ENCODE data around the gene H1-8.

- TF ChIP-seq SP3 (tag by site-specific recombination; IDR thresholded peaks at IDR 0.05): no peak
- no peak for TF ChIP-seq CTCF (tag by site-specific recombination; IDR thresholded peaks at IDR 0.05)
- TF ChIP-seq ZNF776 (tag by site-specific recombination; IDR thresholded peaks at IDR 0.05; ENCODE audit: borderline replicate concordance): no peak
- no peak for TF ChIP-seq ZXDB (tag by site-specific recombination; IDR thresholded peaks at IDR 0.05)
- TF ChIP-seq REST (tag by site-specific recombination; IDR thresholded peaks at IDR 0.05): no peak
- no peak for TF ChIP-seq ZNF302 (tag by site-specific recombination; IDR thresholded peaks at IDR 0.05; ENCODE audit: low read depth)
- no peak for TF ChIP-seq SALL2 (tag by site-specific recombination; IDR thresholded peaks at IDR 0.05; ENCODE audit: borderline replicate concordance)
- no peak for TF ChIP-seq ZNF76 (tag by site-specific recombination; IDR thresholded peaks at IDR 0.05; ENCODE audit: borderline replicate concordance, low read depth)
- TF ChIP-seq ZSCAN30 (tag by site-specific recombination; IDR thresholded peaks at IDR 0.05): no peak
- no peak for TF ChIP-seq ZNF112 (tag by site-specific recombination; IDR thresholded peaks at IDR 0.05)
- no peak for TF ChIP-seq FEZF1 (tag by site-specific recombination; IDR thresholded peaks at IDR 0.05)
Observed at GRCh38 chr3:129569856-129570255, 26.9 kb downstream of the H1-8 start.
